Hepatocyte (in vitro differentiated cells): ENCODE measurements around the gene GCGR.

Source experiments
- CTCF ChIP-seq: fragments of 200-600 bp; sonication (generic); IDR thresholded peaks from 2 replicates; pipeline ENCODE4 v1.5.1; 2016; ENCODE audit warnings: antibody characterized with exemption, mild to moderate bottlenecking; ENCODE audit not compliant: poor library complexity
- EZH2 ChIP-seq: fragments of 200-600 bp; sonication (generic); IDR thresholded peaks from 2 replicates; pipeline ENCODE4 v1.6.1; 2016; ENCODE audit warnings: antibody characterized with exemption, mild to moderate bottlenecking, borderline replicate concordance

GRCh38 chr17:81842725-81843504 lies 39.0 kb downstream of the GCGR start:
- no peak for TF ChIP-seq EZH2
- TF ChIP-seq CTCF, result no peak
